Ishikawa (cell line): Measurements from ENCODE around the gene SREBF2.

Source experiments
- EGR1 ChIP-seq: IDR thresholded peaks from 2 replicates; pipeline ENCODE4 v1.6.1; 2012
- EP300 ChIP-seq: IDR thresholded peaks from 2 replicates; pipeline ENCODE4 v1.6.1; 2012; ENCODE audit warnings: borderline replicate concordance
- NFIC ChIP-seq: IDR thresholded peaks from 2 replicates; pipeline ENCODE4 v1.6.1; 2012
- RAD21 ChIP-seq: IDR thresholded peaks from 2 replicates; pipeline ENCODE4 v1.6.1; 2012; ENCODE audit warnings: low read depth
- REST ChIP-seq: IDR thresholded peaks from 2 replicates; pipeline ENCODE4 v1.6.1; 2012; ENCODE audit warnings: low read depth, mild to moderate bottlenecking
- TAF1 ChIP-seq: IDR thresholded peaks from 2 replicates; pipeline ENCODE4 v1.6.1; 2012; ENCODE audit warnings: low read depth, mild to moderate bottlenecking
- TCF12 ChIP-seq: IDR thresholded peaks from 2 replicates; pipeline ENCODE4 v1.6.1; 2012; ENCODE audit warnings: low read depth
- USF1 ChIP-seq: IDR thresholded peaks from 2 replicates; pipeline ENCODE4 v1.6.1; 2012

GRCh38 chr22:41885116-41885515 is 52.2 kb downstream of the SREBF2 start:
- TF ChIP-seq EGR1 (no peak), EP300 (no peak), RAD21 (no peak), REST (no peak), NFIC (no peak), TCF12 (no peak), TAF1 (no peak), USF1 (no peak)
